ENCODE results near the gene SHANK1. TPM values are rescaled to one million over a fixed set of nuclear protein-coding genes. Genes with fewer than 3 reads are reported as not detected.
A peak's percentile ranks its signal among the peaks of the same experiment; 100 is the strongest.

The SHANK1 gene
- total RNA-seq, 1 donor from 2014 or later: 2.3 TPM

GRCh38 chr19:50716178-50717025, 3.2 kb downstream of the SHANK1 start:
- Mint-ChIP-seq H3K9me3 (no peaks in the 10 kb centered on the region), H3K4me1 (peaks cover 17% of the 10 kb centered on the region), H3K27me3 (ENCODE audit: insufficient read depth, low read depth) (peaks cover 17% of the 10 kb centered on the region), H3K4me3 (peak overlapping the region; percentile 72), H3K27ac (no peak overlapping the region), H3K36me3 (peaks cover 24% of the 10 kb centered on the region)
- Histone ChIP-seq H2AFZ (replicated peaks) (no peak overlapping the region), H3K9ac (no peak overlapping the region), H3K4me2 (no peak overlapping the region), H3F3A (ENCODE audit: low read depth) (peaks cover 14% of the 10 kb centered on the region), H3K4me3 (no peak overlapping the region), H3K36me3 (no peaks in the 10 kb centered on the region), H3K9me3 (ENCODE audit: low read depth) (no peaks in the 10 kb centered on the region), H3K27ac (no peak overlapping the region), H3K27me3 (peaks cover 92% of the 10 kb centered on the region), H3K79me2 (ENCODE audit: low read depth) (no peaks in the 10 kb centered on the region), H3K4me1 (peaks cover 7% of the 10 kb centered on the region), H4K20me1 (ENCODE audit: low read depth) (peaks cover 15% of the 10 kb centered on the region)
- no peak for TF ChIP-seq EZH2 (IDR thresholded peaks at IDR 0.05)
- no peak for DNase-seq (ENCODE audit: low spot score)

DNA sequence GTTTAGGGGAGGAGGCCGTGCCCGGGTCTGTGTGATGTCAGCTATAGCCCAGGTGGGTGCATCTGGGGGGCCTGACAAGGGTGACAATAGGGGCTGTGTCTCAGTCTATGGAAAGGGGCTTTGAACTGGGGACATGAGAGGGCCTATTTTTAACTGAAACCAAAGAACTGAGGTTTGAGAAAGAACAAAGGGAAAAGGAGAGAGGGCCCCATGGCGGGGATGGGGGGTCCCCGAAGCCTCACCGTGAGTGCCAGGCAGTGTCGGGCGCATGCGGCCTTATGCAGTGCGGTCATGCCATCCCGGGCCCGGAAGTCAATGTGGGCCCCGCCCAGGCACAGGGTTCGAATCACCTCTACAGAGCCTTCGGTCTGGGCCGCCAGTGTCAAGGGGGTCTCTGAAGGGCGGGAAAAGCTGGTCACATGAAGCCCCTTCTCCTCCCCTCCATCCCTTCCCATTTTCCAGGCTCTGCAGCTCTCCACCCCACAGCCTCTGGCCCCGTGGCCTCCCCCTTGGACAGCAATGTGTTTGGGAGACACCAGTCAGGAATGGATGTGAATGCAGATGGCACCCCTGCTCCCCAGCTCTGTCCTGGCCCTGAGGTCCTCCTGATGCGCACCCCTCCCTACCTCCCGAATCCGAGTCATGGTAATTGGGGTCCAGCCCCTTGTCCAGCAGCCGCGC, 5.9 kb downstream of the SHANK1 start:
- Histone ChIP-seq H3F3A (ENCODE audit: low read depth) (no peaks in the 10 kb centered on the region), H3K9me3 (ENCODE audit: low read depth) (no peaks in the 10 kb centered on the region), H3K4me2 (no peak overlapping the region), H3K27ac (no peak overlapping the region), H3K4me1 (peaks cover 7% of the 10 kb centered on the region), H2AFZ (replicated peaks) (no peak overlapping the region), H3K79me2 (ENCODE audit: low read depth) (no peaks in the 10 kb centered on the region), H3K9ac (no peak overlapping the region), H4K20me1 (ENCODE audit: low read depth) (peaks cover 13% of the 10 kb centered on the region), H3K27me3 (peaks cover 74% of the 10 kb centered on the region), H3K4me3 (no peak overlapping the region), H3K36me3 (no peaks in the 10 kb centered on the region)
- no peaks in the 10 kb centered on the region for H3K9me3 Mint-ChIP-seq
- TF ChIP-seq EZH2phosphoT487 (IDR thresholded peaks at IDR 0.05) (no peak), EZH2 (IDR thresholded peaks at IDR 0.05) (no peak)
- TF ChIP-seq, protein P1, sequence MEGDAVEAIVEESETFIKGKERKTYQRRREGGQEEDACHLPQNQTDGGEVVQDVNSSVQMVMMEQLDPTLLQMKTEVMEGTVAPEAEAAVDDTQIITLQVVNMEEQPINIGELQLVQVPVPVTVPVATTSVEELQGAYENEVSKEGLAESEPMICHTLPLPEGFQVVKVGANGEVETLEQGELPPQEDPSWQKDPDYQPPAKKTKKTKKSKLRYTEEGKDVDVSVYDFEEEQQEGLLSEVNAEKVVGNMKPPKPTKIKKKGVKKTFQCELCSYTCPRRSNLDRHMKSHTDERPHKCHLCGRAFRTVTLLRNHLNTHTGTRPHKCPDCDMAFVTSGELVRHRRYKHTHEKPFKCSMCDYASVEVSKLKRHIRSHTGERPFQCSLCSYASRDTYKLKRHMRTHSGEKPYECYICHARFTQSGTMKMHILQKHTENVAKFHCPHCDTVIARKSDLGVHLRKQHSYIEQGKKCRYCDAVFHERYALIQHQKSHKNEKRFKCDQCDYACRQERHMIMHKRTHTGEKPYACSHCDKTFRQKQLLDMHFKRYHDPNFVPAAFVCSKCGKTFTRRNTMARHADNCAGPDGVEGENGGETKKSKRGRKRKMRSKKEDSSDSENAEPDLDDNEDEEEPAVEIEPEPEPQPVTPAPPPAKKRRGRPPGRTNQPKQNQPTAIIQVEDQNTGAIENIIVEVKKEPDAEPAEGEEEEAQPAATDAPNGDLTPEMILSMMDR (IDR thresholded peaks at IDR 0.05): no peak
- peaks cover 9% of the 10 kb centered on the region for H3K27me3 Mint-ChIP-seq (ENCODE audit: insufficient read depth, low read depth)
- H3K36me3 Mint-ChIP-seq: peaks cover 30% of the 10 kb centered on the region
- no peak overlapping the region for H3K27ac Mint-ChIP-seq
- peaks cover 8% of the 10 kb centered on the region for H3K4me1 Mint-ChIP-seq
- no peak overlapping the region for H3K4me3 Mint-ChIP-seq
- no peak for DNase-seq (ENCODE audit: low spot score)

GRCh38 chr19:50712833-50713232, 6.8 kb downstream of the SHANK1 start:
- TF ChIP-seq EZH2 (IDR thresholded peaks at IDR 0.05) (no peak), EZH2phosphoT487 (IDR thresholded peaks at IDR 0.05) (no peak)
- TF ChIP-seq, protein P1 (IDR thresholded peaks at IDR 0.05): no peak
- Histone ChIP-seq H3K4me1 (peaks cover 2% of the 10 kb centered on the region), H2AFZ (replicated peaks) (no peak overlapping the region), H3K36me3 (no peaks in the 10 kb centered on the region), H3K4me2 (no peak overlapping the region), H4K20me1 (ENCODE audit: low read depth) (peaks cover 8% of the 10 kb centered on the region), H3K27me3 (peaks cover 65% of the 10 kb centered on the region), H3K9me3 (ENCODE audit: low read depth) (no peaks in the 10 kb centered on the region), H3K27ac (no peak overlapping the region), H3K4me3 (no peak overlapping the region), H3F3A (ENCODE audit: low read depth) (no peaks in the 10 kb centered on the region), H3K79me2 (ENCODE audit: low read depth) (no peaks in the 10 kb centered on the region), H3K9ac (no peak overlapping the region)
- H3K36me3 Mint-ChIP-seq: peaks cover 30% of the 10 kb centered on the region
- no peak overlapping the region for H3K27ac Mint-ChIP-seq
- no peaks in the 10 kb centered on the region for H3K9me3 Mint-ChIP-seq
- peaks cover 7% of the 10 kb centered on the region for H3K4me1 Mint-ChIP-seq
- H3K4me3 Mint-ChIP-seq: peak overlapping the region; percentile 34
- H3K27me3 Mint-ChIP-seq (ENCODE audit: insufficient read depth, low read depth): peaks cover 9% of the 10 kb centered on the region
- DNase-seq (ENCODE audit: low spot score): no peak
